ENCODE results near the gene RBM47. TPM values are rescaled to one million over a fixed set of nuclear protein-coding genes. Genes with fewer than 3 reads are reported as not detected.

RBM47 gene
- total and polyA plus RNA-seq, 2 of the 4 experiments (the other 2 are of a cell fraction), result 0.44 to 1.1 TPM

DNA sequence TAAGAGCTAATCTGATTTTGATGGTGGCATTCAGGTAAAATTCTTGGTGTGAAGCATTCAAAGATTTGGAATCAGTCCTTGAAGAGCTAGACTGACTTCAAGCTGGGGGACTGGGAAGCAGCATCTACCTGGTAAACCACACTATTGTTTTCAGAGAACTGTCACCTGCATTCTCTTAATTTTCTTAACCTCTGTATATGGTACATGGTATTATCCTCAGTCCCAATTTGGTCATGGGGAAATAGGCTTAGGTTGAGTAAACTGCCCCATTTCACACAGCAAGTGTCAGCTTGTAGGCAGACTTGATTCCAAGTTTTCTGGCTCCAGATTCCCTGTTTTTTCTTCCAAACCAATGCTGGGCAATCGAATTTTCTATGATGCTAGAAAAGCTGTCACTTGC, 190.1 kb downstream of the RBM47 start:
- Histone ChIP-seq H2AK5ac (ENCODE audit: low read depth, low read length) (no peak overlapping the region), H3K4me1 (ENCODE audit: control insufficient read depth, insufficient read depth, low read length) (no peaks in the 10 kb centered on the region)
- no TSS peak for BruUV-seq (replicated peaks)

More for the DNA sequence above, 190.1 kb downstream of the RBM47 start:
- Histone ChIP-seq H3K9me1 (ENCODE audit: insufficient read depth, low read length) (no peaks in the 10 kb centered on the region), H4K5ac (ENCODE audit: low read depth, low read length) (no peak overlapping the region), H2BK15ac (ENCODE audit: low read depth, low read length) (no peak overlapping the region), H3K36me3 (ENCODE audit: control insufficient read depth, insufficient read depth, low read length) (no peaks in the 10 kb centered on the region), H4K20me1 (ENCODE audit: insufficient read depth, low read length) (no peaks in the 10 kb centered on the region), H3K9ac (ENCODE audit: low read depth, low read length) (no peak overlapping the region), H3K27ac (ENCODE audit: insufficient read depth, low read length) (no peak overlapping the region), H3K4me3 (ENCODE audit: insufficient read depth, low read depth, low read length) (no peak overlapping the region), H2AFZ (replicated peaks; ENCODE audit: low read length, poor library complexity) (no peak overlapping the region), H3K18ac (ENCODE audit: low read depth, low read length) (no peak overlapping the region), H3K27me3 (ENCODE audit: control insufficient read depth, insufficient read depth, low read length) (no peaks in the 10 kb centered on the region; the same call in 1 of the 2 replicates), H2AK9ac (replicated peaks; ENCODE audit: low read depth, low read length, poor library complexity) (no peak overlapping the region), H3K9me3 (ENCODE audit: control insufficient read depth, insufficient read depth, low read length) (no peaks in the 10 kb centered on the region), H3K23ac (ENCODE audit: low read depth, low read length) (no peak overlapping the region), H3K79me1 (ENCODE audit: low read depth in 1 of 2, low read length in 2 of 2) (no peaks in the 10 kb centered on the region), H4K8ac (ENCODE audit: low read depth in 2 of 2, low read length in 2 of 2) (no peak overlapping the region), H3K56ac (ENCODE audit: extremely low read depth, insufficient read depth, low read length) (no peak overlapping the region), H2BK20ac (ENCODE audit: low read depth, low read length) (no peak overlapping the region), H2BK120ac (ENCODE audit: low read depth, low read length) (no peak overlapping the region), H3K4me2 (ENCODE audit: low read depth, low read length) (no peak overlapping the region), H3K4ac (ENCODE audit: low read depth, low read length) (no peak overlapping the region), H4K91ac (ENCODE audit: insufficient read depth, low read depth, low read length) (no peak overlapping the region), H2BK5ac (ENCODE audit: low read depth, low read length, poor library complexity, severe bottlenecking) (no peak overlapping the region), H3K14ac (replicated peaks; ENCODE audit: low read depth, low read length) (no peak overlapping the region)
- TF ChIP-seq SMC3 (IDR thresholded peaks at IDR 0.05; ENCODE audit: low read depth, low read length) (no peak), BHLHE40 (IDR thresholded peaks at IDR 0.05; ENCODE audit: low read depth, low read length) (no peak), MXI1 (IDR thresholded peaks at IDR 0.05; ENCODE audit: borderline replicate concordance, low read depth, low read length) (no peak), ELK1 (IDR thresholded peaks at IDR 0.05; ENCODE audit: borderline replicate concordance, low read depth, low read length) (no peak), USF2 (IDR thresholded peaks at IDR 0.05; ENCODE audit: low read depth, low read length) (no peak), CEBPB (IDR thresholded peaks at IDR 0.05; ENCODE audit: low read depth, low read length) (no peak), POLR2A (IDR thresholded peaks at IDR 0.05; ENCODE audit: low read depth, low read length) (no peak), MAZ (IDR thresholded peaks at IDR 0.05; ENCODE audit: borderline replicate concordance, low read depth, low read length) (no peak)
- ChIA-PET POLR2A (ENCODE audit: unreplicated experiment) (no interaction called here), CTCF (no interaction called here)
- intact Hi-C loops (cut with micrococcal nuclease), result no loop called here
- no peak for ATAC-seq (ENCODE audit: low read depth)
- WGBS, 2 experiments (ENCODE audit: extremely low coverage in 2 of 2, insufficient read length in 1 of 2), result no CpG with 5 or more reads among the region's 1 CpG
- in situ Hi-C loops (cut with MboI; ENCODE audit: low sequenced_read_pairs), result no loop called here
- DNase-seq, result no peak
- dilution Hi-C loops (cut with HindIII; ENCODE audit: low sequenced_read_pairs, unreplicated experiment), result no loop called here
